WTC11 (cell line): ENCODE measurements around the gene SERTAD2. TPM values are rescaled to one million over a fixed set of nuclear protein-coding genes. Genes with fewer than 3 reads are reported as not detected.

Experiments used
- ATAC-seq: fragments of 200-7000 bp; cut with Tn5 transposase; 2 replicates; pipeline ENCODE4 v1.10.0; 2021; ENCODE audit warnings: mild to moderate bottlenecking, moderate library complexity
- CTCF ChIA-PET: fragments of 300-600 bp; sonication (Branson Sonifier 250); formaldehyde crosslinking; loops from one replicate; lab custom pipeline; 2021; ENCODE audit warnings: antibody characterized with exemption; lab: Charles Lee
- POLR2A ChIA-PET: fragments of 350-600 bp; sonication (Branson Sonifier 250); formaldehyde crosslinking; loops from one replicate; lab custom pipeline; 2021; ENCODE audit warnings: antibody characterized with exemption; lab: Charles Lee
- DNase-seq: peaks from one replicate; pipeline ENCODE4 v3.0.0; 2021; ENCODE audit warnings: low spot score
- H3K27ac Mint-ChIP-seq: 2 replicates; pipeline ENCODE4 v1.8.0; 2021; ENCODE audit warnings: mixed read lengths
- H3K27me3 Mint-ChIP-seq: 2 replicates; pipeline ENCODE4 v1.8.0; 2021; ENCODE audit warnings: low read depth, mild to moderate bottlenecking, moderate library complexity, mixed read lengths
- H3K36me3 Mint-ChIP-seq: 2 replicates; pipeline ENCODE4 v1.8.0; 2021; ENCODE audit warnings: mixed read lengths
- H3K4me1 Mint-ChIP-seq: 2 replicates; pipeline ENCODE4 v1.8.0; 2022; ENCODE audit warnings: mixed read lengths
- H3K4me3 Mint-ChIP-seq: 2 replicates; pipeline ENCODE4 v1.8.0; 2021; ENCODE audit warnings: mild to moderate bottlenecking, moderate library complexity, mixed read lengths
- H3K9me3 Mint-ChIP-seq: 2 replicates; pipeline ENCODE4 v1.8.0; 2021; ENCODE audit warnings: mixed read lengths
- CBFB ChIP-seq: sonication (generic); formaldehyde crosslinking; IDR thresholded peaks from 2 replicates; pipeline ENCODE4 v1.8.1; 2022; ENCODE audit warnings: mild to moderate bottlenecking, low read depth, missing genetic modification reagents
- EMX1 ChIP-seq: fragments of 250-450 bp; sonication (Bioruptor Pico); IDR thresholded peaks from 2 replicates; pipeline ENCODE4 v1.8.0; 2021; ENCODE audit warnings: mild to moderate bottlenecking
- ESRRA ChIP-seq: sonication (generic); formaldehyde crosslinking; IDR thresholded peaks from 2 replicates; pipeline ENCODE4 v1.8.1; 2022; ENCODE audit warnings: mild to moderate bottlenecking, missing genetic modification reagents, borderline replicate concordance
- GABPB1 ChIP-seq: sonication (generic); formaldehyde crosslinking; IDR thresholded peaks from 2 replicates; pipeline ENCODE4 v1.8.1; 2023; ENCODE audit warnings: mild to moderate bottlenecking, missing genetic modification reagents
- GTF2I ChIP-seq: fragments of 250-450 bp; sonication (Bioruptor Pico); conservative IDR thresholded peaks from 2 replicates; pipeline ENCODE4 v1.4.0; 2021; ENCODE audit warnings: mild to moderate bottlenecking
- IRF2 ChIP-seq: sonication (generic); formaldehyde crosslinking; IDR thresholded peaks from 2 replicates; pipeline ENCODE4 v1.8.0; 2022; ENCODE audit warnings: low read depth, missing genetic modification reagents, borderline replicate concordance
- KAT7 ChIP-seq: sonication (generic); formaldehyde crosslinking; IDR thresholded peaks from 2 replicates; pipeline ENCODE4 v1.8.1; 2023; ENCODE audit warnings: missing genetic modification reagents, mild to moderate bottlenecking, borderline replicate concordance
- NR1H2 ChIP-seq: sonication (generic); formaldehyde crosslinking; IDR thresholded peaks from 2 replicates; pipeline ENCODE4 v1.9.0; 2021; ENCODE audit warnings: mild to moderate bottlenecking, moderate library complexity, missing genetic modification reagents
- RELA ChIP-seq: sonication (generic); formaldehyde crosslinking; IDR thresholded peaks from 2 replicates; pipeline ENCODE4 v1.8.1; 2022; ENCODE audit warnings: missing genetic modification reagents, mild to moderate bottlenecking, borderline replicate concordance
- RORB ChIP-seq: fragments of 250-450 bp; sonication (Bioruptor Pico); IDR thresholded peaks from 2 replicates; pipeline ENCODE4 v1.9.0; 2021; ENCODE audit warnings: mild to moderate bottlenecking
- ZNF671 ChIP-seq: fragments of 250-450 bp; sonication (Bioruptor Pico); IDR thresholded peaks from 2 replicates; pipeline ENCODE4 v1.8.0; 2021; ENCODE audit warnings: mild to moderate bottlenecking
- total RNA-seq: library from RNA; stranded (reverse); gene quantifications from 3 replicates; pipeline ENCODE4 v1.2.3, GENCODE V29; 2021
- TF ChIP-seq, protein P1 (sequence below): sonication (generic); formaldehyde crosslinking; IDR thresholded peaks from 2 replicates; pipeline ENCODE4 v1.8.0; 2022; ENCODE audit warnings: mild to moderate bottlenecking, missing genetic modification reagents
- TF ChIP-seq, protein P2 (sequence below): sonication (generic); formaldehyde crosslinking; IDR thresholded peaks from 2 replicates; pipeline ENCODE4 v1.8.0; 2022; ENCODE audit warnings: missing genetic modification reagents
- TF ChIP-seq, protein P3 (sequence below): fragments of 250-450 bp; sonication (Bioruptor Pico); conservative IDR thresholded peaks from 2 replicates; pipeline ENCODE4 v1.9.0; 2021; ENCODE audit warnings: mild to moderate bottlenecking
- TF ChIP-seq, protein P4 (sequence below): fragments of 250-450 bp; sonication (Bioruptor Pico); IDR thresholded peaks from 2 replicates; pipeline ENCODE4 v1.9.0; 2021; ENCODE audit warnings: mild to moderate bottlenecking
- TF ChIP-seq, protein P5 (sequence below): sonication (generic); formaldehyde crosslinking; IDR thresholded peaks from 2 replicates; pipeline ENCODE4 v1.8.0; 2022; ENCODE audit warnings: mild to moderate bottlenecking, missing genetic modification reagents

The SERTAD2 gene
- total RNA-seq, 1 experiment from 2014 or later: 7.9 TPM

DNA sequence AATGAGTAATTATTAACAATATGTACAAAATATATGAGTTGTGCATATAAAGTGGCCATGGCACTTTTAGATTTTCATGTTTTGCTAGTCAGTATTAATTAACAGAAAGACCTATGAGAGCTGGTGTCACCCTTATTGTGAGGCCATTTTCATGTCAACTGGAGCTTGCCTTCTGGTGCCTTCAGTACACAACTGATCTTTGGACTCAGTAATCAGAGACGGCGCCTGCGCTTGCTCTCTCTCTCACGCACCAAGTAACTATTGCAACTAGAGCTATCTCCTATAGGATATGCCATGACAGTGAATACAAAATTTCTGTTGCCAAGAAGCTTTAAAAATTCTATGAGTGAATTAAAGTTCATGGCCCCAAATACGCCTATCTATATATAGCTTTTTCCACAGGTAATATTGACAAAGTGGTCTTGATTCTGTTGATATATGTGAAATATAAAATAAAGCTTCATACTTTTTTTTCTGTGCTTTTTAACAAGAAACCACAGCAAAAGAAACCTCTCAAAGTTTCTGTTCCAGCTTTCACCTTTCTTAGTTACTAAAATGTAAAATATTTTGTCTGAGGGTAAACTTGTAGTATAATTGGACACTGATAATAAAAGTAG lies 2.9 kb downstream of the SERTAD2 start:
- Mint-ChIP-seq H3K36me3 (no peaks in the 10 kb centered on the region), H3K27ac (no peak overlapping the region), H3K9me3 (no peaks in the 10 kb centered on the region), H3K4me1 (peaks cover 59% of the 10 kb centered on the region), H3K4me3 (no peak overlapping the region), H3K27me3 (peaks cover 29% of the 10 kb centered on the region)
- CTCF ChIA-PET: no interaction called here
- no peak for DNase-seq
- ATAC-seq: no peak
- TF ChIP-seq ESRRA (no peak), EMX1 (CRISPR knock-in tag) (no peak), ZNF671 (CRISPR knock-in tag) (no peak), GABPB1 (CRISPR knock-in tag) (0 out of 2 replicates have a peak, but pooled peaks have one; percentile 33), KAT7 (CRISPR knock-in tag) (no peak)
- TF ChIP-seq, protein P1, sequence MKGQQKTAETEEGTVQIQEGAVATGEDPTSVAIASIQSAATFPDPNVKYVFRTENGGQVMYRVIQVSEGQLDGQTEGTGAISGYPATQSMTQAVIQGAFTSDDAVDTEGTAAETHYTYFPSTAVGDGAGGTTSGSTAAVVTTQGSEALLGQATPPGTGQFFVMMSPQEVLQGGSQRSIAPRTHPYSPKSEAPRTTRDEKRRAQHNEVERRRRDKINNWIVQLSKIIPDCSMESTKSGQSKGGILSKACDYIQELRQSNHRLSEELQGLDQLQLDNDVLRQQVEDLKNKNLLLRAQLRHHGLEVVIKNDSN (CRISPR knock-in tag): no peak
- POLR2A ChIA-PET: no interaction called here

DNA sequence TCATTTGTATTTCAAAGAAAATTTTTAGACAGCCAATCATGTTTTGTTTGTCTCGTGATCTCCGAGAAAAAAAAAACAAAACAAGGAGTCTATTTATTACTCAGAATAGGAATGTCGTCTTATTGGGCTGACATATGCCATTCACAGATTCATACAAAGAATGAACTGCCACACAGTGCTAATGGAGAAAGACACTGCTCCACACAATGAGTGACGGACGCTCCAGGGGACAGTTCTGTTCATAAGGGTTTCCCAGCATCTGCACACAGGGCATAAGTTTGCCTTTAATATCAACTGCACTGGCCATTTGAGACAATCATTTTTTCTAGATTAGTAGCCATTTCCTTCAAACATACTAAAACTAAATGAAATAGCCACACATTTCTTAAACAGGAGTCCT lies 3.4 kb downstream of the SERTAD2 start:
- no peak for DNase-seq
- H3K9me3 Mint-ChIP-seq: no peaks in the 10 kb centered on the region

More for the DNA sequence above, 3.4 kb downstream of the SERTAD2 start:
- no peaks in the 10 kb centered on the region for H3K36me3 Mint-ChIP-seq
- ChIA-PET CTCF (interaction anchor here (1.2 to 2.1 kb wide), 4 partner anchors 181 to 223 kb away, joined by 3 to 8 read pairs (median 4); no protein-coding TSS in a partner anchor), POLR2A (no interaction called here)
- ATAC-seq: no peak
- peaks cover 24% of the 10 kb centered on the region for H3K27me3 Mint-ChIP-seq
- H3K4me1 Mint-ChIP-seq: peaks cover 61% of the 10 kb centered on the region
- TF ChIP-seq NR1H2 (CRISPR knock-in tag) (no peak), RORB (no peak), CBFB (no peak), GTF2I (CRISPR knock-in tag) (no peak), RELA (no peak), IRF2 (no peak)
- TF ChIP-seq, protein P2, sequence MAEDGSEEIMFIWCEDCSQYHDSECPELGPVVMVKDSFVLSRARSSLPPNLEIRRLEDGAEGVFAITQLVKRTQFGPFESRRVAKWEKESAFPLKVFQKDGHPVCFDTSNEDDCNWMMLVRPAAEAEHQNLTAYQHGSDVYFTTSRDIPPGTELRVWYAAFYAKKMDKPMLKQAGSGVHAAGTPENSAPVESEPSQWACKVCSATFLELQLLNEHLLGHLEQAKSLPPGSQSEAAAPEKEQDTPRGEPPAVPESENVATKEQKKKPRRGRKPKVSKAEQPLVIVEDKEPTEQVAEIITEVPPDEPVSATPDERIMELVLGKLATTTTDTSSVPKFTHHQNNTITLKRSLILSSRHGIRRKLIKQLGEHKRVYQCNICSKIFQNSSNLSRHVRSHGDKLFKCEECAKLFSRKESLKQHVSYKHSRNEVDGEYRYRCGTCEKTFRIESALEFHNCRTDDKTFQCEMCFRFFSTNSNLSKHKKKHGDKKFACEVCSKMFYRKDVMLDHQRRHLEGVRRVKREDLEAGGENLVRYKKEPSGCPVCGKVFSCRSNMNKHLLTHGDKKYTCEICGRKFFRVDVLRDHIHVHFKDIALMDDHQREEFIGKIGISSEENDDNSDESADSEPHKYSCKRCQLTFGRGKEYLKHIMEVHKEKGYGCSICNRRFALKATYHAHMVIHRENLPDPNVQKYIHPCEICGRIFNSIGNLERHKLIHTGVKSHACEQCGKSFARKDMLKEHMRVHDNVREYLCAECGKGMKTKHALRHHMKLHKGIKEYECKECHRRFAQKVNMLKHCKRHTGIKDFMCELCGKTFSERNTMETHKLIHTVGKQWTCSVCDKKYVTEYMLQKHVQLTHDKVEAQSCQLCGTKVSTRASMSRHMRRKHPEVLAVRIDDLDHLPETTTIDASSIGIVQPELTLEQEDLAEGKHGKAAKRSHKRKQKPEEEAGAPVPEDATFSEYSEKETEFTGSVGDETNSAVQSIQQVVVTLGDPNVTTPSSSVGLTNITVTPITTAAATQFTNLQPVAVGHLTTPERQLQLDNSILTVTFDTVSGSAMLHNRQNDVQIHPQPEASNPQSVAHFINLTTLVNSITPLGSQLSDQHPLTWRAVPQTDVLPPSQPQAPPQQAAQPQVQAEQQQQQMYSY (CRISPR knock-in tag): no peak
- TF ChIP-seq, protein P3, sequence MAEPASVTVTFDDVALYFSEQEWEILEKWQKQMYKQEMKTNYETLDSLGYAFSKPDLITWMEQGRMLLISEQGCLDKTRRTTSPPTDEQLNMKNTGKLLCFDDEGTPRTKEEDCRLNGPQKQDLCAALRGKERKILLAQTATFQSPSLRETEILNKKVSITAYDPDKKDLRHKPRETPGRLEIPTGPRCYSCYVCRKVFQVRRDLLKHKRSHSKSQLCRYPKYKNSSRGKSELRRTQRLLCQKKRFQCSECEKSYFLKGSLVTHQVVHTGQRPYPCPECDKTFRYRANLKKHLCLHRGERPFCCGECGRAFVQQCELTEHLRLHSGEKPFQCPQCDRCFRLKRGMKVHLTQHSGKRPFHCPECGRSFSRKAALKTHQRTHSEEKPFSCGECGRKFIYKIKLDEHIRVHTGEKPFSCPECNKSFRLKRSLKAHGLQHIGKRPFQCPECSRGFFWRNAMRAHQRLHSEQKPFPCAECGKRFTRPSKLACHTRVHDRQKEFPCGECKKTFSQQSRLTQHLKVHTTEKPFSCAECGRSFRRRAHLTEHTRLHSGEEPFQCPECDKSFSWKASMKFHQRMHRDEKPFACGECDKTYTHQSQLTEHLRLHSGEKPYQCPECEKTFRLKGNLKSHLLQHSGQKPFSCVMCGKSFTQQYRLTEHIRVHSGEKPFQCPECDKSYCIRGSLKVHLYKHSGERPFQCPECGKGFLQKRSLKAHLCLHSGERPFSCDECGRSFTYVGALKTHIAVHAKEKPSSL (CRISPR knock-in tag): no peak
- TF ChIP-seq, protein P4, sequence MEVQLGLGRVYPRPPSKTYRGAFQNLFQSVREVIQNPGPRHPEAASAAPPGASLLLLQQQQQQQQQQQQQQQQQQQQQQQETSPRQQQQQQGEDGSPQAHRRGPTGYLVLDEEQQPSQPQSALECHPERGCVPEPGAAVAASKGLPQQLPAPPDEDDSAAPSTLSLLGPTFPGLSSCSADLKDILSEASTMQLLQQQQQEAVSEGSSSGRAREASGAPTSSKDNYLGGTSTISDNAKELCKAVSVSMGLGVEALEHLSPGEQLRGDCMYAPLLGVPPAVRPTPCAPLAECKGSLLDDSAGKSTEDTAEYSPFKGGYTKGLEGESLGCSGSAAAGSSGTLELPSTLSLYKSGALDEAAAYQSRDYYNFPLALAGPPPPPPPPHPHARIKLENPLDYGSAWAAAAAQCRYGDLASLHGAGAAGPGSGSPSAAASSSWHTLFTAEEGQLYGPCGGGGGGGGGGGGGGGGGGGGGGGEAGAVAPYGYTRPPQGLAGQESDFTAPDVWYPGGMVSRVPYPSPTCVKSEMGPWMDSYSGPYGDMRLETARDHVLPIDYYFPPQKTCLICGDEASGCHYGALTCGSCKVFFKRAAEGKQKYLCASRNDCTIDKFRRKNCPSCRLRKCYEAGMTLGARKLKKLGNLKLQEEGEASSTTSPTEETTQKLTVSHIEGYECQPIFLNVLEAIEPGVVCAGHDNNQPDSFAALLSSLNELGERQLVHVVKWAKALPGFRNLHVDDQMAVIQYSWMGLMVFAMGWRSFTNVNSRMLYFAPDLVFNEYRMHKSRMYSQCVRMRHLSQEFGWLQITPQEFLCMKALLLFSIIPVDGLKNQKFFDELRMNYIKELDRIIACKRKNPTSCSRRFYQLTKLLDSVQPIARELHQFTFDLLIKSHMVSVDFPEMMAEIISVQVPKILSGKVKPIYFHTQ (CRISPR knock-in tag): no peak
- TF ChIP-seq, protein P5, sequence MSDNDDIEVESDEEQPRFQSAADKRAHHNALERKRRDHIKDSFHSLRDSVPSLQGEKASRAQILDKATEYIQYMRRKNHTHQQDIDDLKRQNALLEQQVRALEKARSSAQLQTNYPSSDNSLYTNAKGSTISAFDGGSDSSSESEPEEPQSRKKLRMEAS (CRISPR knock-in tag): no peak
- H3K4me3 Mint-ChIP-seq: no peak overlapping the region
- H3K27ac Mint-ChIP-seq: no peak overlapping the region
